PC-3 (cell line): ENCODE data around the gene REEP3. TPM values are rescaled to one million over a fixed set of nuclear protein-coding genes. Genes with fewer than 3 reads are reported as not detected.
A peak's percentile ranks its signal among the peaks of the same experiment; 100 is the strongest.

Source experiments
- ATAC-seq: fragments of 200-7000 bp; cut with Tn5 transposase; 2 replicates; pipeline ENCODE4 v1.9.1; 2020; ENCODE audit warnings: mild to moderate bottlenecking, moderate library complexity
- BruUV-seq: library from RNA; stranded (reverse); fragments of 400-500 nt; replicated peaks from 2 replicates; lab custom pipeline; 2021; lab: Mats Ljungman, UMichigan
- CTCF ChIA-PET: fragments of 300-600 bp; sonication (Branson Sonifier 250); formaldehyde crosslinking; loops from one replicate; lab custom pipeline; 2022; ENCODE audit warnings: antibody characterized with exemption; lab: Charles Lee
- POLR2A ChIA-PET: fragments of 300-600 bp; sonication (Branson Sonifier 250); formaldehyde crosslinking; loops from one replicate; lab custom pipeline; 2022; ENCODE audit warnings: antibody characterized with exemption; ENCODE audit not compliant: unreplicated experiment; lab: Charles Lee
- DNase-seq: peaks from one replicate; pipeline ENCODE4 v3.0.0-alpha.2; 2015
- H2AFZ ChIP-seq: fragments of 300-600 bp; sonication (generic); 2 replicates; pipeline ENCODE4 v1.6.0; 2016; ENCODE audit warnings: antibody characterized with exemption, low read length
- H3F3A ChIP-seq: fragments of 300-600 bp; sonication (generic); one replicate; pipeline ENCODE4 v1.6.0; 2017; ENCODE audit warnings: antibody characterized with exemption, low read length, control low read depth, mild to moderate bottlenecking; ENCODE audit not compliant: unreplicated experiment
- H3K27ac ChIP-seq: fragments of 300-600 bp; sonication (generic); 2 replicates; pipeline ENCODE4 v1.5.1; 2016; ENCODE audit warnings: mild to moderate bottlenecking, low read length
- H3K27me3 ChIP-seq: fragments of 300-600 bp; sonication (generic); 2 replicates; pipeline ENCODE4 v1.6.1; 2016; ENCODE audit warnings: low read length, mixed read lengths
- H3K36me3 ChIP-seq: fragments of 300-600 bp; sonication (generic); 2 replicates; pipeline ENCODE4 v1.6.1; 2016; ENCODE audit warnings: low read depth, mixed run types, low read length, mixed read lengths
- H3K4me1 ChIP-seq: fragments of 300-600 bp; sonication (generic); 2 replicates; pipeline ENCODE4 v1.5.1; 2016; ENCODE audit warnings: low read length; ENCODE audit not compliant: insufficient read depth
- H3K4me2 ChIP-seq: fragments of 300-600 bp; sonication (generic); 2 replicates; pipeline ENCODE4 v1.6.0; 2016; ENCODE audit warnings: low read length
- H3K4me3 ChIP-seq: fragments of 300-600 bp; sonication (generic); 2 replicates; pipeline ENCODE4 v1.5.1; 2016; ENCODE audit warnings: mild to moderate bottlenecking, low read length, mixed read lengths
- H3K79me2 ChIP-seq: fragments of 300-600 bp; sonication (generic); 2 replicates; pipeline ENCODE4 v1.6.1; 2017; ENCODE audit warnings: low read length, mixed read lengths
- H3K9ac ChIP-seq: fragments of 300-600 bp; sonication (generic); 2 replicates; pipeline ENCODE4 v1.6.0; 2016; ENCODE audit warnings: mild to moderate bottlenecking, low read length
- H3K9me2 ChIP-seq: fragments of 300-600 bp; sonication (generic); replicated peaks from 2 replicates; pipeline ENCODE4 v1.6.1; 2016; ENCODE audit warnings: mixed run types, low read length, mixed read lengths
- H3K9me3 ChIP-seq: fragments of 300-600 bp; sonication (generic); 2 replicates; pipeline ENCODE4 v1.6.1; 2016; ENCODE audit warnings: low read length, mixed read lengths
- H4K20me1 ChIP-seq: fragments of 300-600 bp; sonication (generic); 2 replicates; pipeline ENCODE4 v1.6.1; 2016; ENCODE audit warnings: low read length, mixed read lengths
- CTCF ChIP-seq: fragments of 300-600 bp; sonication (generic); conservative IDR thresholded peaks from 2 replicates; pipeline ENCODE4 v1.5.1; 2017; ENCODE audit warnings: antibody characterized with exemption, low read depth, mild to moderate bottlenecking, low read length
- EZH2 ChIP-seq: fragments of 300-600 bp; sonication (generic); IDR thresholded peaks from one replicate; pipeline ENCODE4 v1.6.1; 2017; ENCODE audit warnings: antibody characterized with exemption, mild to moderate bottlenecking, low read length; ENCODE audit not compliant: unreplicated experiment
- EZH2phosphoT487 ChIP-seq: fragments of 300-600 bp; sonication (generic); IDR thresholded peaks from 2 replicates; pipeline ENCODE4 v1.6.1; 2018; ENCODE audit warnings: mild to moderate bottlenecking, antibody characterized with exemption, low read length, borderline replicate concordance
- intact Hi-C: fragments of 100-400 bp; cut with micrococcal nuclease; formaldehyde crosslinking; loops from 2 replicates; pipeline ENCODE4 v1.9.0; 2023
- total RNA-seq: library from RNA; depleted of rRNA; stranded (reverse); fragments of >200 nt; gene quantifications from 2 replicates; pipeline ENCODE4 v1.2.3, GENCODE V29; 2014

REEP3 gene
- total RNA-seq, 1 experiment from 2014 or later, result 75.2 TPM

DNA sequence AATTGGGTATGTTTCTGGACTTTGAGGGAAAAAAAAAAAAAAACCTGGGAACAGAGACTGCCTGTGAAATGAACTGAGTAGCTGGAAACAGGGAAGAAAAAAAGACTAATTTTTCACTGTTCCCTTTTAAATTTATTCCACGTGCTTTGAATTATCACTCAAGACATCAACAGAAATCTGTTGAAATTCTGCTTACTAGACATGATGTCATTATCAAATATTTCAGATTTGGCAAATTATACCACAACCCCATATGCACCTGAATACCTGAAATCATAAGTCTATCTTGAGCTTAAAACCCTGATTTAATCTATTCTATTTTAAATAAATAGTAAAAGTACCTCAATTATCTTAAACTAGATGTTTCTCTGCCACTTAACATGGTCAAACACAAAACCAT, 5.0 kb upstream of the REEP3 start:
- intact Hi-C loops, result loop anchor here (5.0 kb wide), 1 partner anchor 34 kb away; no protein-coding TSS in a partner anchor
- Histone ChIP-seq H4K20me1 (peaks cover 45% of the 10 kb centered on the region), H3K27ac (peak overlapping the region; percentile 41), H3K9me3 (no peaks in the 10 kb centered on the region), H2AFZ (no peak overlapping the region), H3K9ac (peak overlapping the region; percentile 1; the same call in 1 of the 2 replicates), H3K9me2 (no peaks in the 10 kb centered on the region), H3K79me2 (peaks cover 98% of the 10 kb centered on the region), H3K4me2 (peak overlapping the region; percentile 54), H3F3A (peaks cover 16% of the 10 kb centered on the region), H3K4me1 (peaks cover 63% of the 10 kb centered on the region), H3K36me3 (0 out of 2 replicates have a peak, but pooled peaks cover 6% of the 10 kb centered on the region), H3K4me3 (peak overlapping the region; percentile 16; the same call in 1 of the 2 replicates), H3K27me3 (no peaks in the 10 kb centered on the region)
- POLR2A ChIA-PET, result interaction anchor here (0.6 kb wide), 1 partner anchor 114 kb away, joined by 4 read pairs; no protein-coding TSS in a partner anchor
- ATAC-seq (no peak), DNase-seq (no peak)
- TF ChIP-seq EZH2 (no peak), EZH2phosphoT487 (no peak), CTCF (no peak)
- CTCF ChIA-PET, result no interaction called here
- no TSS peak for BruUV-seq

DNA sequence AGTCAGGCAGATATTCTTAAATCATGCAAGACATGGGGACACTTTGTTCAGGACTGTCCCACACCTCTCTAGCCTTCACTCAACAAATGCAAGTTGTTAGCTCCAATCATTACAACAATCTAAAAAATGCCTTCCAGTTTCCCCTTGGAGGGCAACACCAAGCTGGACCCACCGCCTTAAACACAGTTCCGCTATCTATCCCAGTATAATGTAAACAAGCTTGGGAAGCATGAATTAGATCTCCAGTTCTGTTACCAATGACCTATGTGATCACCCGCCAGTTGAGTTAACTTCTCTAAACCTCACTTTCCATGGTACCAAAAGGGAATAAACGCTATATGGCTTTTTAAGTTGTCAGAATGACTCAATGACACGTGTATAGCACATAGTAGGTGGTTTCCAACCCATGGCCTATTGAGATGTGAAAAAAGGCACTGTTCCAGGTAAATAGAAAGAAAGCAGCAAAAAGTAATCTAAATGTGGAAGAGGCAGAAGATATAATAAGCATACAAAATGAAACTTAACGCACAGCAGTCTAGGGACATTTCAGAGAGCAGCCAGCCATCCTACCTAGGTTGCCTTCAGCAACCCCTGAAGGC, 2.4 kb upstream of the REEP3 start:
- no peak overlapping the region for H3K27ac ChIP-seq
- peaks cover 16% of the 10 kb centered on the region for H3F3A ChIP-seq
- no peak overlapping the region for H3K9ac ChIP-seq
- peaks cover 92% of the 10 kb centered on the region for H3K79me2 ChIP-seq
- H3K4me3 ChIP-seq, result peak overlapping the region; percentile 67
- ATAC-seq, result no peak
- intact Hi-C loops, result loop anchor here (1.0 to 5.0 kb wide), 2 partner anchors 36 to 52 kb away; no protein-coding TSS in a partner anchor
- H3K4me2 ChIP-seq, result peak overlapping the region; percentile 80
- H3K36me3 ChIP-seq, result 0 out of 2 replicates have a peak, but pooled peaks cover 6% of the 10 kb centered on the region
- ChIA-PET CTCF (no interaction called here), POLR2A (interaction anchor here (0.7 kb wide), 1 partner anchor 20 kb away, joined by 5 read pairs; no protein-coding TSS in a partner anchor)
- H3K4me1 ChIP-seq, result peaks cover 72% of the 10 kb centered on the region
- H3K9me2 ChIP-seq, result no peaks in the 10 kb centered on the region
- BruUV-seq, result no TSS peak
- H2AFZ ChIP-seq, result no peak overlapping the region
- DNase-seq, result no peak
- H4K20me1 ChIP-seq, result peaks cover 56% of the 10 kb centered on the region
- H3K9me3 ChIP-seq, result no peaks in the 10 kb centered on the region
- no peaks in the 10 kb centered on the region for H3K27me3 ChIP-seq
- no peak for TF ChIP-seq EZH2phosphoT487
- no peak for TF ChIP-seq EZH2
- no peak for TF ChIP-seq CTCF
